Central memory CD4-positive, alpha-beta T cell (primary cell): ENCODE results near the gene CAD.
"Not testable (repeated sequence)": the region's sequence is repeated elsewhere in the genome, so short reads cannot be mapped to it uniquely, and the experiment has no call there.

Experiments used
- DNase-seq: peaks from one replicate; pipeline ENCODE4 v3.0.0; 2022
- total RNA-seq, 3 experiments: gene quantifications; one replicate each; lab custom pipeline; 2026; lab: John Stamatoyannopoulos, UW

Gene CAD
- 89.9 to 350 (median 146) reads per million in 3 experiments for total RNA-seq

DNA sequence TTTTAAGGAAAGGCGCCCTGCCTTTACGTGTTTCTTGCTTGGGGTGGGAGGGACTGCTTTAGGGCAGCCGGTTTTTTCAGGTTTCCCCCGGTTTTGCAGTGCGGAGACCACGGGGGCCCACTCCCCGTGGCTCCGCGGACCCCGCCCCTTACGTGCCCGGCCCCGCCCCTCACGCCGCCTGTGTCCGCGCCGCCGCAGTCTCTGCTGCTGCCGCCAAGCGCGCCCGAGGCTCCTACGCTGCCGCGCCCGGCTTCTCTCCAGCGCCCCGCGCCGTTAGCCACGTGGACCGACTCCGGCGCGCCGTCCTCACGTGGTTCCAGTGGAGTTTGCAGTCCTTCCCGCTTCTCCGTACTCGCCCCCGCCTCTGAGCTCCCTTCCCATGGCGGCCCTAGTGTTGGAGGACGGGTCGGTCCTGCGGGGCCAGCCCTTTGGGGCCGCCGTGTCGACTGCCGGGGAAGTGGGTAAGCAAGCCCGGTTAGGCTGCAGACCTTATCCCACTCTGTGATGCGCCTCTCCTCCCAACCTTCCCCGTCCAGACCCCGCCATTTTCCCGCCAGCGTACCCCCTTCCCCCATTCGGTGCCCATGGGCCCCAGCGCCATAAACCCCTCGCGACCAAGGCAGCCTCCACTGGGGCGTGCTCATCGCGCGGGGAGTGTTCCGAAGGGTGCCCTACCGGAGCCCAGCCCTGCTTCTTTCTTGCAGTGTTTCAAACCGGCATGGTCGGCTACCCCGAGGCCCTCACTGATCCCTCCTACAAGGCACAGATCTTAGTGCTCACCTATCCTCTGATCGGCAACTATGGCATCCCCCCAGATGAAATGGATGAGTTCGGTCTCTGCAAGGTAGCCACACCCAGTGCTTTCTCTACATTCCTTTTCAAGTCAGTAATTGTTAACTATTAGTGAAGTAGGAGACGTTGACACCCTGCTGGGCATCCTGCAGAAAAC lies at the start of gene CAD:
Gene CAD (plus strand): TSS at position 197 of the 949 bp plus-strand sequence. CDS start 183 bp downstream, at position 380.
- DNase-seq: peak; percentile 79

DNA sequence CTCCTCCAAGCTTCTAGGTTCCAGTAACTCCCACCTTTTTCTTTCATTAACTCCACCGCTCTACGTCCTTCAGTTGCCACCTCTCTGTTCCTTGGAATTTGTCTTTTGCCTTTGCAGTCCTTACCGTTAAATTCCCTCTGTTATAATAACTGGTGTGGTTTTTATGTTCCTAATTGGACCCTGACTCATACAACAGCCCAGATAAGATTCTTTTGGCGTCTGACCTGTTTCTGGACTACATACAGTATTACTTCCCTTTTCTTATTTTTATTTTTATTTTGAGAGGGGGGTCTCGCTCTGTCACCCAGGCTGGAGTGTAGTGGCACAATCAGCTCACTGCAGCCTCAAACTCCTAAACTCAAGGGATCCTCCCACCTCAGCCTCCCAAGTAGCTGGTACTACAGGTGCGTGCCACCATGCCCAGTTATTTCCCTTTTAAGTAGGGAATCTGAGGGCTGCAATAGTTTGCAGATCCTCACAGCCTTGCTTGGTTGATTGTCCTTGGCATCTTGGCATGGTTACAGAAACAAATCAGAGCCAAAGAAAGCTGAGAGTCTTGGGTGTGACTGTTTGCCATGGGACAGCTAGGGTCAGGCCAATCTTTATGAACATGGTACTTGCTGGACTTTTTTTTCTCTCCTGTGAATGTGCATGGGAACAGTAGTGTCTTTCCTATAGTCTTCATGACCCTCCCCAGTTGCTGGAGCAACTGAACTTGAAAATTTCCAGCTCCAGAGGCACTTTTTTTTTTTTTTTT lies 46.4 kb upstream of the CAD start:
- DNase-seq: no peak

DNA sequence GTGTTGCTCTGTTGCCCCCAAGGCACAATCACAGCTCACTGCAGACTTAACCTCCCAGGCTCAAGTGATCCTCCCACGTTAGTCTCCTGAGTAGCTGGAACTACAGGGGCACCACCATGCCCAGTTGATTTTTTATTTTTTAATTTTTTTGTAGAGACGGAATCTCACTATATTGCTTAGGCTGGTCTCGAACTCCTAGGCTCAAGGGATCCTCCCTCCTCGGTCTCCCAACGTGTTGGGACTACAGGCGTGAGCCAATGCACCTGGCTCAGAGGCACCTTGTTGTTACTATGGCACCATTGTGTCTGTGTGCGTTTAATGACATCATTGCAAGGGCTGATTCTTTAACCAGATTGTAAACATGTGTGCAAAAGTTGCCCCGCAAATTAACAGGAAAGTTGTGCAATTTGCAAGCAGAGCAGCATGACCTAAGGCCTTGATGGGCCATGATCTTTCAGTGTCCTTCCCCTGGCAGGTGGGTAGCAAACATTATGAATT lies 45.8 kb upstream of the CAD start:
- no peak for DNase-seq

DNA sequence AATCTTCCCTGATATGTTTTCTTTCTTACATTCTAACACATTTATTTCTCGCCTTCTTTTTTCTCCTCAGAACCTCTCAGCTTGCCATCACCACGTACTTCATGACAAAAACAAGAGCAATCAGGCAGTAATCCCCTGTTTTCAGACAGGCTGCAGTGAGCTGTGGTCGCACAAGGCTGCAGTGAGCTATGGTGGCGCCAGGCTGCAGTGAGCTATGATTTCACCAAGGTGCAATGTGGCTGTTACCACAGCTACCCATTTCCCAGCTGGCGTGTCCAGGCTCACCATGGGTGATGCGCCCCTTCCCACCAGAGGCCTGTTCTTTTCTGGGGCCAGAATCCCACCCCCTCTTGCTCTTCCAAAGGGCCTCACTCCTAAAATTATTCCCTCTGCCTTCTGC lies 42.5 kb upstream of the CAD start:
- no peak for DNase-seq

DNA sequence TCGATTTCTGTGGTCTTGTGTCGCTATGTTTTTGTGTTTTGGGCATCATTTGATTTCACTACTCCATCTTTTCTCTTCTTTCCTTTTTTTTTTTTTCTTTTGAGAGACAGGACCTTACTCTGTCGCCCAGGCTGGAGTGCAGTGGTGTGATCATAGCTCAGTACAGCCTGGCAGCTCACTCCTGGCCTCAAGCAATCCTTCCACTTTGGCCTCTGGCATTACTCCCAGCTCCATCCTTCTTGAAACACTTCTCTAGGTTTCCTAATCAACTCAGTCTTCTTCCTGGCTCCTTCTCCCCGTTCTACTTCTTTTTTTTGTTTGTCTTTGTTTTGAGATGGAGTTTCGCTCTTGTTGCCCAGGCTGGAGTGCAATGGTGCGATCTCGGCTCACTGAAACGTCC lies 41.8 kb upstream of the CAD start:
- no peak for DNase-seq

DNA sequence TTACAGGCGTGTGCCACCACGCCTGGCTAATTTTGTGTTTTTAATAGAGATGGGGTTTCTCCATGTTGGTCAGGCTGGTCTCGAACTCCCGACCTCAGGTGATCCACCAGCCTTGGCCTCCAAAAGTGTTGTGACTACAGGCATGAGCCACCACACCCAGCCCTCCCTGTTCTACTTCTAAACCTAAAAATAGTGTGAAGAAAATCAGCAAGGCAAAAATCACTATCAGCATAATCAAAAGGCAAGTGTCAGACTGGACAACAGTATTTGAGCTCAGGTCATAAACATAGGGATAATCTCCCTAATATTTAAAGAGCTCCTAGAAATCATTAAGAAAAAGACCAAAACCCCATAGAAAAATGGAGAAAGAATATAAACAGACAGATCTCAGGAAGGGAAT lies 41.4 kb upstream of the CAD start:
- DNase-seq: not testable (repeated sequence)

DNA sequence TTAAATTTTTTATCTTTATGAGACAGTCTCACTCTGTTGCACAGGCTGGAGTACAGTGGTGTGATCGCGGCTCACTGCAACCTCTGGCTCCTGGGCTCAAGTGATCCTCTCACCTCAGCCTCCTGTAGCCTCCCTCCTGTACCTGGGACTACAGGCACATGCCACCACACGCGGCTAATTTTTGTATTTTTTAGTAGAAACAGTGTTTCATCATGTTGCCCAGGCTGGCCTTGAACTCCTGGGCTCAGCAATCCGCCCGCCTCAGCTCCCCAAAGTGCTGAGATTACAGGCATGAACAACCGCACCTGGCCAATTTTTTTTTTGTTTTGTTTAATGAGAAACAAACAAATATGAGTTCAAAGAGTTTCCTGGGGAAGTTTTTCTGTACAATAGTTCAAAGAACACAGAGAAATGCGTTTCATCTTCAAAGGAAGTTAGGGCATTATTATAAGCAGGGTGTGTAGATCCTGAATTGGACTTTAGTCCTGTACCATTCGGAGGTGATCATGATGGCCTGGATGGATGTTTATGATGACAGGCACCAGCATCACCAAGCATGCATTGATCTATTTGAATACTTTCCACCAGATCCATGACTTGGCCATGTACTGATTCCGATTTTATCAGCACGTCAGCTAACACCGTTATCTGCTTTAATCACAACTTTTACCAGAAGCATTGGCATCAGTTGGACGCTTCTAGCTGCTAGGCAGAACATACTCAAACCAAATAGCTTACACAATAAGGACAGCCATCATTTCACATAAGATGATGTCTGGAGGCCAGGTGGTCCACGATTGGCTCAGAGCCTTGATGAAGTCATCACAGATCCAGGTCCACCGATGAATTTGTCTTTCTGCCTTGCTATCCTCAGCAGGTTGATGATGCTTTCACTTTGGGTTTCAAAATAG lies 39.5 kb upstream of the CAD start:
- DNase-seq: no peak

DNA sequence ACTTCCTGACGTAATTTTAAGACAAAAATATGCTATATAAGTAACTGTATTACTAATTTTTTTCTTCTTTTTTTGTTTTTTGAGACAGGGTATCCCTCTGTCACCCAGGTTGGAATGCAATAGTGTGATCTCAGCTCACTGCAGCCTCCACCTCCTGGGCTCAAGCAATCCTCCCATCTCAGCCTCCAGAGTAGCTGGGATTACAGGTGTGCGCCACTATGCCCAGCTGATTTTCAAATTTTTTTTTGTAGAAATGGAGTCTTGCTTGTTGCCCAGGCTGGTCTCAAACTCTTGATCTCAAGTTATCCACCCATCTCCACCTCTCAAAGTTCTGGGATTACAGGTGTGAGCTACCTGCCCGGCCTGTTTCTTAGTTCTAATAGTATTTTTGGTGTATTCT lies 38.7 kb upstream of the CAD start:
- DNase-seq: no peak

DNA sequence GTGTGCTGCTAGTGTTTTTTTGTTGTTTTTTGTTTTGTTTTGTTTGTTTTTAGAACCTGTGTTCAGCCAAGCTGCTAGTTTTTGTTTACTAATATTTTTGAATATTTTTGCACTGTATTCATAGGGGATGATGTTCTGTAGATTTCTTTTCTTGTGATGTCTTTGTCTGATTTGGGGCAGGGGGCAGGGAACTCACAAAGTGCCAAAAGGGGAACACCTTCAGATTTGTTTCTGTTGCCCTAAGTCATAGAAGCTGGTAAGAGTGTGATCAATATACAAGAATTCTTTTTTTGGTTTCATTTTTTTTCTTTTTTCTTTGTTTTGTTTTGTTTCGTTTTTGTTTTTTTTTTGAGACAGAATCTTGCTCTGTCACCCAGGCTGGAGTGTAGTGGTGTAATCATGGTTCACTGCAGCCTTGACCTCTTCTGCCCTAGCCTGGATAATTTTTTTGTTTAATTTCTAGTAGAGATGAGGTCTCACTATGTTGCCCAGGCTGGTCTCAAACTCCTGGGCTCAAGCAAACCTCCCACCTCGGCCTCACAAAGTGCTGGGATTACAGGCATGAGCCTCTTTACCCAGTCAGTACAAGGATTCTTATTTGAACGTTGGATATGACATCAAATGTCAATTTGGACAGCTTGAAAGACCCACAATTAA lies 37.7 kb upstream of the CAD start:
- no peak for DNase-seq

DNA sequence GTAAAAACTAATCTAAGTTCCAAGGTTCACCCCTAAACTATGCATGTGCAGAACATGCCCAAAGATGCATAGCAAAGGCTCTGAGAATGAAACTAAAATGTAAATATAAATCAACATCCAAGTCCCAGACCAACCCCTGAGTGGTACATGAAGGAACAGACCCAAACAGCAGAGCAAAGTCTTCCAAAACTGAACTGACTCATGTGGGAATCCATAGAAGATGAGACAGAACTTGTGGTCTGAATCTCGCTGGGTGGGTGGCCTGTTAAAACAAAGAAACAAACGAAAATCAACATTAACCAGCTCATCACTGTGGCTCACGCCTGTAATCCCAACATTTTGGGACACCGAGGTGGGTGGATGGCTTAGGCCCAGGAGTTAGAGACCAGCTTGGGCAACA lies 34.8 kb upstream of the CAD start:
- no peak for DNase-seq

DNA sequence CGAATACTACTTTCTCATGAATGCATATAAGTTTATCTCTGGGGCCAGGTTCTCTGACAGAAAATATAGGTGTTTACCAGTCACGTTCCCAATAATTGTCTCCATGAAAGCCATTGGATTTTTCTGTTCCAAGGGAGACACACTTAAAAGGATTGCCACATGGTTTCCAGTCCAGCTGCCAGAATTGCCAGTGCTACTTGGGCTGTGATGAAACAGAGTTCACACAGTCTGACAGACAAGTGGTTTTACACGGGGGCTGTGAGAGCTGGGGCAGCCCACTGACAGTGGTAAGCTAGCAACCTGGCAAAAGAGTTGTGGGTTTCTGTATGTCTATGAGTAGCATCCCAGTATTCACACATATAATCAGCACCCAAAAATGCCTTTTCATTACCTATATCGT lies 33.1 kb upstream of the CAD start:
- DNase-seq: no peak

DNA sequence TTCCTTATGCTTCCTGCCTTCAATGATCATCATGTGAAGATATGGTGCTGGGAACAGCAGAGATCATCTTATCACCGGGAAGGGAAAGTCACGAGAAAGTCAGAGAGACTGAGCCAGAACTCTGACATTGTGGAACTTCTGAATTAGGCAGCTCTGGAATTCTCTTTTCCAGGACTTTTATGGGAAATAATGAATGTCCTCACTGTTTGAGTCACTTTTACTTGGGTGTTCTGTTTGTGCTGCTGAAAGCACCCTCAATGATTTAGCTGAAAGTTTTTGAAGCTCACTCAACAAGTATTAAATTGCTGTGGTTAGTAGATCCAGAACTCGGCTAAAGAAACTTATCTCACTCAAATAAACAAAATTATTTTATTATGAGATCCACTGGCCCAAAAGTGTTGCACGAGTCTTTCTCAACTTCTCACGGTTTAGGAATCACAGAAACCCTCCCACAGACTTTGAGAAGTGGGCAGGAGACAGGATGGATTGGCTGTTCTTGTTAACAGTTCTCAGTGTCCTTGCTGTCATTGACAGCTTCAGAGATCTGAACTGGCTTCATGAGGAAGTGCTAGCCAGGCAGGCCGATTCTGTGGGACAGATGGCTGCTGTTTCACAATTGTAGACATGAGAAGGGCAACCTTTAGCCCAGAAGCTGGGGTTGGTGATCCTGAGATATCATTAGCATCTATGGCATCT lies 31.7 kb upstream of the CAD start:
- no peak for DNase-seq

DNA sequence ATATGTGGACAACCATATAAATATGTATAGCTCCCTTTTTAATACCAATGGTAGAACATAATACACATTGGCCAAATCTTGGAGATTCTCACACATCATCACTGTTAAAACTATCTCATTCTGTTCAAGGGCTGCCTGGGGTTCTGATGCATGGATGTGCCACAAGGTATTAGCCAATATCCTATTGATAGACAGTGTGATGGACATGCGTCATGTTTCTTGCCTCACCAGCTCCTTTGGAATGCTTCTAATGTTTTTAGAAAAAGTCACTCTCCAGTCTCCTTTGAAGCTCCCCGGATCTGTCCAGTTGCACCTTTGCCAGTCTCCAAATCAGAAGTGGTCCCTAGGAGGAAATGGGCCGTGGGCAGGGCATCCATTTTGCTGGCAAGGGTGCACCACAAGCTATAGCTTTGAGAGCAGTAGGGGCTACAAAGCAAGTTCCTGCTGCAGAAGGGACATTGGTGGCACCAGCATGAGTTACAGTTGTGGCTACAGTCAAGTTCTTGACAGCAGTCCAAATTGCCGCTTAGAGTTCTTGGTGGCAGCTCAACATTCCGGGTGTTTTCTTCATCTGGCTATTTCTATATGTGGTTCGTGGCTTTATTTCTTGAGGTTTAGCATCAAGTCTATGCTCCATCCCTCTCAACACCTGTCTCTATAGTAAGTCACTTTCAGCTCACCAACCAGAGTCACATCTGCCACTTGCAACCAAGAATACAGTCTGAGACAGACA lies 30.4 kb upstream of the CAD start:
- no peak for DNase-seq

DNA sequence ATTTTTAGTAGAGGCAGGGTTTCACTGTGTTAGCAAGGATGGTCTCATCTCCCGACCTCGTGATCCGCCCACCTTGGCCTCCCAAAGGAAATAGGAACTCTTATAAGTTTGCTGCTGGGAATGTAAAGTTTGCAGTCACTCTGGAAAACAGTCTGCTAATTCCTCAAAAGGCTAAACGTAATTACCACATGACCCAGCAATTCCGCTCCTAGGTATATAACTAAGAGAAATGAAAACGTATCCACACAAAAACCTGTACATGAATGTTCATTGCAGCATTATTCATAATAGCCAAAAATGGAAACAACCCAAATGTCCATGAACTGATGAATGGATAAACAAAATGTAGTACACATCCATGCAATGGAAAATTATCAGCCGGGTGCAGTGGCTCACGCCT lies 27.2 kb upstream of the CAD start:
- no peak for DNase-seq

DNA sequence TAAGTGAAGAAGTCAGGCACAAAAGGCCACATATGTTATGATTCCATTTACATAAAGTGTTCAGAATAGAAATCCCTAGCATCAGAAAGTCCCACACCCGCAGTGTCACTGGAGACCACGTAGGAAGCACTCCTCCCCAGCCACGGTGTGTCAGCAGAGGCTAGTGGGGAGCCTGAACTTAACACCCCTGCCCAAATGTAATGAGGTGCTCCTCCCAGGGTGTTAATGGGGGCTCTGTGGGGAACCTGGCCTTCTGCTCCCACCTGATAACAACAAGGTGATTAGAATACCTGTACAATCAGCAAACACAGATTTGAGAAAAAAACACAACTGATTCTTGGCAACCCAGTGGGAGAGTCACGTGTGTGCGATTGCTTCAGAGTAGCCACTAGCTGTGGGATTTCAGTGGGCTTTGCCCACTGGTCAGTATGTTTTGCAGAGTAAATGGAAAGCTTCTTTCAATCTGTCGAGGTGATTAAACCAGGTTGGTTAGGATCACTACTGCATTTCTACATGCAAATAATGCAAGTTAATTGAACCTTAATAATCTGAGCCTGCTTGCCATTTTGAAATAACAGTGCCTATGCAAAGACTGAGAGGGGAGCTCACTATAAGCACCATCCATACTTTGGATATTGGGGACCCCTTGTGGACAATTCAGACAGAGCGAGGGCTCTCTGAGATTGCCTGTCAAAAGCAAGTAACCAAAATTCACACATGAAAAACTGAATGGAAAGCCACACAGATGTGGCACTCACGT lies 25.9 kb upstream of the CAD start:
- peak; percentile 41 for DNase-seq

DNA sequence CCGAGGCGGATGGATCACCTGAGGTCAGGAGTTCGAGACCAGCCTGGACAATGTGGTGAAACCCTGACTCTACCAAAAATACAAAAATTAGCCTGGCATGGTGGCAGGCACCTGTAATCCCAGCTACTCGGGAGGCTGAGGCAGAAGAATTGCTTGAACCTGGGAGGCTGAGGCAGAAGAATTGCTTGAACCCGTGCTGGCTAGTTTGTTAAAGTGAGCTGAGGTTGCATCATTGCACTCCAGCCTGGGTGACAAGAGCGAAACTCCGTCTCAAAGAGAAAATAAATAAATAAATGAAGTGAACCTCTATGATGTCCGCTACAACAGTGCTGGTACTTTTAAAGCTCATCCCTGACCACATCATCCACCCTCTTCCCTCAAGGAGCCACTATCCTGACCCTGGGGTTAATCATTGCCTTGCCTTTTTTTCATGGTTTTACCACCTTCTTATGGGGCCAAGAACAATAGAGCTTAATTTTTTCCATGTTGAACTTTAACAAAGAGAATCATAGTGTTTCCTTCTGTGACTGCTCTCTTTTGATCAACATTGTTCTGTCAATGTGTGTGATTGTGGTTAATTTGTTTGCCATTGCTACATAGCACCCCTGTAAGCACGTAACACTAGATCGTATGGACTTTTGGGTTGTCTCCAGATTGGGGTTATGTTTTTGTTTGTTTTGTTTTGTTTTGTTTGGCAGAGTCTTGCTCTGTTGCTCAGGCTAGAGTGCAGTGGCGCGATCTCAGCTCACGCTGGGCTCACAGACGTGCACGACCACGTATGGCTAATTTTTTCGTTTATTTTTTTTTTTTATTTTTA lies 22.4 kb upstream of the CAD start:
- no peak for DNase-seq

DNA sequence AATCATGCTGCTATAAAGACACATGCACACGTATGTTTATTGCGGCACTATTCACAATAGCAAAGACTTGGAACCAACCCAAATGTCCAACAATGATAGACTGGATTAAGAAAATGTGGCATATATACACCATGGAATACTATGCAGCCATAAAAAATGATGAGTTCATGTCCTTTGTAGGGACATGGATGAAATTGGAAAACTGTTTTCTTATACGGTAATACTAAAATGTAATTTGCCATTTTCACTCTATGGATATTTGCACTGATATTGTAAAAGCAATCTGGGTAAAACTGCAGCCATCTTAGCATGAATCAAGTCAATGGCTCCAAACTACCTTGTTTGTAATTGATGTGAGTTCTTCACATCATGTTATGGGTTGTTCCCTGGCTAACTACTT lies 21.4 kb upstream of the CAD start:
- DNase-seq: not testable (repeated sequence)

DNA sequence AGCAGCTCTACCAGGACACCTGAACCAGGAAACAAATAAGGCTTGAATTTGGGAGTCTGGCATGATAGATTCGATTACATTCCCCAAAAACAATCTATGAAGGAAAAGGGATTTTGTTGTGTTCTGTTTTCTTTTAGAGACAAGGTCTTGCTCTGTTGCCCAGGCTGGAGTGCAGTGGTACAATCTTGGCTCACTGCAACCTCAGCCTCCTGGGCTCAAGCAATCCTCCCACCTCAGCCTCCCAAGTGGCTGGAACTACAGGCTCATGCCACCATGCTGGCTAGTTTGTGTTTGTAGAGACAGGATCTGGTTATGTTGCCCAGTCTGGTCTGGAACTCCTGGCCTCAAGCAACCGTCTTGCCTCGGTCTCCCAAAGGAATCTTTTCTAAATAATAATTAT lies 19.1 kb upstream of the CAD start:
- not testable (repeated sequence) for DNase-seq

DNA sequence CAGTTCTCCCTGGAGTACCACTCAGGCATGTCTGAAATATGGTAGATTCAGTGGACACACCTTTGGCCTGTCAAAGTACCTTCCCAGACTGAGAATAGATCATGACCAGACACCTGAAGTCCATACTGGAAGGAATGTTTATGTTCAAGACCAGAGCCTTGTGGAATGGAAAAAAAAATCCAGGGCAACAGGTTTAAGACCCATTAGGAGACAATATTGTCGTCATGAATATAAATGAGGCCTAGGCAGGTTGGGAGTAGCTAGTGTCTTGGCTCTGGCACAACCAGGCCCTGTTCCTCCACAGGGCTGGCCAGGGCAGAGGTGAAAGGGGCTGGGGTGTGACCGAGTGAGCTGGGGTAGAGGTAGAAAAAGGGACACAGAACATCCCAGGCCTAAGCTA lies 18.5 kb upstream of the CAD start:
- no peak for DNase-seq
